GM12892 (cell line): ENCODE data around the gene FOXP2.

Source experiments
- POLR2A ChIP-seq: IDR thresholded peaks from 2 replicates; pipeline ENCODE4 v1.6.1; 2011; ENCODE audit warnings: low read depth, low read length, control low read depth
- POLR2AphosphoS5 ChIP-seq: IDR thresholded peaks from 2 replicates; pipeline ENCODE4 v1.6.1; 2011; ENCODE audit warnings: low read depth, low read length, control low read depth

GRCh38 chr7:114652041-114652440 lies 237.4 kb downstream of the FOXP2 start:
- TF ChIP-seq POLR2A = no peak
- TF ChIP-seq POLR2AphosphoS5 = no peak
